Stimulated activated CD8-positive, alpha-beta memory T cell treated with anti-CD3 and anti-CD28 coated beads, Interleukin-12 subunit alpha, Interleukin-12 subunit beta, amount 100 ng/mL, for 4 hours (primary cell): ENCODE measurements around the gene G0S2.
"Not testable (repeated sequence)": the region's sequence is repeated elsewhere in the genome, so short reads cannot be mapped to it uniquely, and the experiment has no call there.

Experiments used
- DNase-seq: peaks from one replicate; pipeline ENCODE4 v3.0.0-alpha.2; 2020; ENCODE audit warnings: low read depth

Gene G0S2

GRCh38 chr1:209678981-209679539, 3.8 kb downstream of the G0S2 start:
- no peak for DNase-seq

GRCh38 chr1:209685821-209686220, 10.6 kb downstream of the G0S2 start:
- no peak for DNase-seq

GRCh38 chr1:209686322-209686721, 11.1 kb downstream of the G0S2 start:
- DNase-seq, result no peak

- no peak for DNase-seq
Measured at GRCh38 chr1:209688746-209689234, 13.6 kb downstream of the G0S2 start.

GRCh38 chr1:209689477-209689876, 14.3 kb downstream of the G0S2 start:
- no peak for DNase-seq

GRCh38 chr1:209691237-209691636, 16.0 kb downstream of the G0S2 start:
- DNase-seq, result no peak

- DNase-seq, result no peak
Measured at GRCh38 chr1:209692296-209692695, 17.1 kb downstream of the G0S2 start.

- no peak for DNase-seq
Measured at GRCh38 chr1:209692745-209693504, 17.7 kb downstream of the G0S2 start.

- DNase-seq, result no peak
Measured at GRCh38 chr1:209696673-209697072, 21.5 kb downstream of the G0S2 start.

GRCh38 chr1:209697126-209697525, 21.9 kb downstream of the G0S2 start:
- no peak for DNase-seq

- DNase-seq, result not testable (repeated sequence)
Measured at GRCh38 chr1:209700686-209701085, 25.5 kb downstream of the G0S2 start.

GRCh38 chr1:209702832-209703231, 27.6 kb downstream of the G0S2 start:
- no peak for DNase-seq

GRCh38 chr1:209703834-209704504, 28.8 kb downstream of the G0S2 start:
- no peak for DNase-seq

- DNase-seq, result no peak
Measured at GRCh38 chr1:209704584-209704983, 29.4 kb downstream of the G0S2 start, which contains the start of gene HSD11B1. HSD11B1 (plus strand) TSS chr1:209704846; CDS start chr1:209704943, 97 bp downstream.

- DNase-seq, result no peak
Measured at GRCh38 chr1:209705033-209705598, 29.9 kb downstream of the G0S2 start.

GRCh38 chr1:209706622-209707021, 31.4 kb downstream of the G0S2 start:
- no peak for DNase-seq

GRCh38 chr1:209707308-209707707, 32.1 kb downstream of the G0S2 start:
- no peak for DNase-seq

- DNase-seq, result no peak
Measured at GRCh38 chr1:209708297-209708696, 33.1 kb downstream of the G0S2 start.

- DNase-seq, result no peak
Measured at GRCh38 chr1:209710093-209710492, 34.9 kb downstream of the G0S2 start.

- no peak for DNase-seq
Measured at GRCh38 chr1:209710847-209711246, 35.6 kb downstream of the G0S2 start.

GRCh38 chr1:209714338-209714737, 39.1 kb downstream of the G0S2 start:
- no peak for DNase-seq

GRCh38 chr1:209715314-209715713, 40.1 kb downstream of the G0S2 start:
- no peak for DNase-seq

GRCh38 chr1:209717818-209718217, 42.6 kb downstream of the G0S2 start:
- no peak for DNase-seq
